B cell (primary cell): ENCODE data around the gene NEBL.

Experiments used
- EZH2 ChIP-seq: IDR thresholded peaks from 2 replicates; pipeline ENCODE4 v1.6.1; 2012; ENCODE audit warnings: borderline replicate concordance, low read depth, mild to moderate bottlenecking, moderate library complexity, low read length; ENCODE audit not compliant: insufficient read depth, poor library complexity, severe bottlenecking
- TF ChIP-seq, protein P1 (sequence below): fragments of 200-600 bp; IDR thresholded peaks from one replicate; pipeline ENCODE4 v1.8.0; 2022; ENCODE audit warnings: antibody characterized with exemption, mild to moderate bottlenecking

DNA sequence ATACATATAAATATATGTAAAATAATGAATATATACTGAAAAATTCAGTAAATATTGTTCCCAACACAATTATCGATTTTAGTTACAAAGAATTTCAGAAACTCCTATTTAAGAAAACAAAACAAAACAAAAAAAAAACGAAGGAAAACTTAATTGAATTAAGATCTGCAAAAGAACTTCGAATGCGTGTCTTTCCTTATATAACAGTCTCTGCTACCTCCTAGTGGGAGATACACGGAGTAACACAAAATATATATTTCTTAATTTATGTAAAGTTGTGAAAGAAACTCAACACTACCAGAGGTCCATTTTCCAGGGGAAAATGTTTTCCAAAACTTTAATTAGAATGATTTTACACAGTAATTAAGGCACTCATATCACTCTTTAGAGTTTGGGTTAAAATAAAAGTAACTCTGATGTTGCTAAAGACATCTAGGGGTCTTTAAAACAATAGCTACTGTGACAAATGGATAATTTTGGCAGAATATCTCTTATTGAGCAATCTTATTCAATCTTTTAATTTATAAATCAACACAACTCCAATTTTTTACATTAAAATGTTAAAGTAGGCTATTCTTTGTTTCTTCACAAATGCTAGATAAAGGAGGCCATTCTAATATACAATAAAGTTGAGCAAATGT lies 41.6 kb downstream of the NEBL start:
- TF ChIP-seq, protein P1, sequence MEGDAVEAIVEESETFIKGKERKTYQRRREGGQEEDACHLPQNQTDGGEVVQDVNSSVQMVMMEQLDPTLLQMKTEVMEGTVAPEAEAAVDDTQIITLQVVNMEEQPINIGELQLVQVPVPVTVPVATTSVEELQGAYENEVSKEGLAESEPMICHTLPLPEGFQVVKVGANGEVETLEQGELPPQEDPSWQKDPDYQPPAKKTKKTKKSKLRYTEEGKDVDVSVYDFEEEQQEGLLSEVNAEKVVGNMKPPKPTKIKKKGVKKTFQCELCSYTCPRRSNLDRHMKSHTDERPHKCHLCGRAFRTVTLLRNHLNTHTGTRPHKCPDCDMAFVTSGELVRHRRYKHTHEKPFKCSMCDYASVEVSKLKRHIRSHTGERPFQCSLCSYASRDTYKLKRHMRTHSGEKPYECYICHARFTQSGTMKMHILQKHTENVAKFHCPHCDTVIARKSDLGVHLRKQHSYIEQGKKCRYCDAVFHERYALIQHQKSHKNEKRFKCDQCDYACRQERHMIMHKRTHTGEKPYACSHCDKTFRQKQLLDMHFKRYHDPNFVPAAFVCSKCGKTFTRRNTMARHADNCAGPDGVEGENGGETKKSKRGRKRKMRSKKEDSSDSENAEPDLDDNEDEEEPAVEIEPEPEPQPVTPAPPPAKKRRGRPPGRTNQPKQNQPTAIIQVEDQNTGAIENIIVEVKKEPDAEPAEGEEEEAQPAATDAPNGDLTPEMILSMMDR = no peak
- no peak for TF ChIP-seq EZH2
